HepG2 (cell line): ENCODE data around the gene NUDT7. TPM values are rescaled to one million over a fixed set of nuclear protein-coding genes. Genes with fewer than 3 reads are reported as not detected.

Experiments
- EZH2 ChIP-seq: conservative IDR thresholded peaks from 2 replicates; pipeline ENCODE4 v1.6.1; 2012; ENCODE audit warnings: mild to moderate bottlenecking, low read depth, low read length, moderate library complexity
- FOXC1 ChIP-seq: sonication (generic); formaldehyde crosslinking; IDR thresholded peaks from 2 replicates; pipeline ENCODE4 v1.8.0; 2022; ENCODE audit warnings: mild to moderate bottlenecking, missing genetic modification reagents, borderline replicate concordance
- GZF1 ChIP-seq: sonication (generic); formaldehyde crosslinking; IDR thresholded peaks from 2 replicates; pipeline ENCODE4 v1.5.1; 2020; ENCODE audit warnings: mild to moderate bottlenecking, missing genetic modification reagents
- HES4 ChIP-seq: sonication (generic); formaldehyde crosslinking; IDR thresholded peaks from 2 replicates; pipeline ENCODE4 v1.9.0; 2021; ENCODE audit warnings: mild to moderate bottlenecking, missing genetic modification reagents, borderline replicate concordance
- MTF2 ChIP-seq: sonication (generic); formaldehyde crosslinking; IDR thresholded peaks from 2 replicates; pipeline ENCODE4 v1.5.0; 2020; ENCODE audit warnings: missing genetic modification reagents, borderline replicate concordance
- SMYD3 ChIP-seq: sonication (generic); formaldehyde crosslinking; IDR thresholded peaks from 2 replicates; pipeline ENCODE4 v1.8.1; 2023; ENCODE audit warnings: mild to moderate bottlenecking, missing genetic modification reagents
- SP4 ChIP-seq: sonication (generic); formaldehyde crosslinking; IDR thresholded peaks from 2 replicates; pipeline ENCODE4 v1.8.1; 2023; ENCODE audit warnings: mild to moderate bottlenecking, missing genetic modification reagents
- TCF7 ChIP-seq: sonication (generic); IDR thresholded peaks from 2 replicates; pipeline ENCODE4 v1.6.1; 2016; ENCODE audit warnings: antibody characterized with exemption, low read depth
- TFE3 ChIP-seq: IDR thresholded peaks from 2 replicates; pipeline ENCODE4 v1.6.1; 2016
- THAP9 ChIP-seq: sonication (generic); formaldehyde crosslinking; IDR thresholded peaks from 2 replicates; pipeline ENCODE4; 2020; ENCODE audit warnings: missing genetic modification reagents, mild to moderate bottlenecking, borderline replicate concordance
- YY1 ChIP-seq: IDR thresholded peaks from 2 replicates; pipeline ENCODE4 v1.6.1; 2011; ENCODE audit warnings: low read length, low read depth, moderate library complexity, mild to moderate bottlenecking; ENCODE audit not compliant: insufficient read depth, insufficient replicate concordance
- ZNF224 ChIP-seq: sonication (generic); formaldehyde crosslinking; IDR thresholded peaks from 2 replicates; pipeline ENCODE4 v1.5.0; 2020; ENCODE audit warnings: mild to moderate bottlenecking, missing genetic modification reagents
- ZNF276 ChIP-seq: sonication (generic); formaldehyde crosslinking; IDR thresholded peaks from 2 replicates; pipeline ENCODE4 v1.4.0; 2020; ENCODE audit warnings: mild to moderate bottlenecking, low read depth, missing genetic modification reagents
- ZNF687 ChIP-seq: sonication (generic); formaldehyde crosslinking; IDR thresholded peaks from 2 replicates; pipeline ENCODE4 v1.5.1; 2020; ENCODE audit warnings: mild to moderate bottlenecking, missing genetic modification reagents, moderate library complexity
- ZNF891 ChIP-seq: sonication (generic); formaldehyde crosslinking; IDR thresholded peaks from 2 replicates; pipeline ENCODE4 v1.5.0; 2020; ENCODE audit warnings: mild to moderate bottlenecking, missing genetic modification reagents
- polyA plus RNA-seq, 8 experiments: library from polyadenylated mRNA; depleted of rRNA in 3 of 8; stranded (reverse) in 7 of 8; unstranded in 1 of 8; fragments of >200 nt; fragmentation: Illumina TruSeq in 4 of 8; extraction: Trizol in 4 of 8; gene quantifications; 2 replicates each; pipeline versions ENCODE4 v1.2.1 to v1.2.3, GENCODE V29; 2011 to 2016; ENCODE audit warnings: low read depth in 4 of 8, missing spikeins in 1 of 8, mixed read lengths in 1 of 8; ENCODE audit not compliant: insufficient read depth in 1 of 8
- total RNA-seq, 5 experiments: library from RNA; depleted of rRNA; stranded (reverse); fragments of >200 nt; fragmentation: Illumina TruSeq; extraction: Trizol; gene quantifications; 2 replicates each; pipeline ENCODE4 v1.2.3, GENCODE V29; 2016; ENCODE audit warnings: low read depth in 1 of 5
- TF ChIP-seq, protein P1 (sequence below): sonication (generic); formaldehyde crosslinking; conservative IDR thresholded peaks from 2 replicates; pipeline ENCODE4 v1.4.0; 2020; ENCODE audit warnings: missing genetic modification reagents

NUDT7 gene
- total and polyA plus RNA-seq, 2 of the 13 experiments (the other 11 are each of a cell fraction or from before 2014, with no cell fraction given), result 14.3 to 23.9 TPM

GRCh38 chr16:77788181-77789084, 66.1 kb downstream of the NUDT7 start, which contains the start of gene VAT1L (continued):
- TF ChIP-seq ZNF224 (CRISPR knock-in tag) (0 out of 2 replicates have a peak, but pooled peaks have one; percentile 37), THAP9 (CRISPR knock-in tag) (peak; percentile 25; the same call in 1 of the 2 replicates), FOXC1 (CRISPR knock-in tag) (no peak), ZNF276 (CRISPR knock-in tag) (no peak), EZH2 (peak; percentile 91), ZNF687 (CRISPR knock-in tag) (peak; percentile 18; the same call in 1 of the 2 replicates), GZF1 (CRISPR knock-in tag) (peak; percentile 100), ZNF891 (CRISPR knock-in tag) (peak; percentile 69), MTF2 (CRISPR knock-in tag) (0 out of 2 replicates have a peak, but pooled peaks have one; percentile 38), SMYD3 (no peak), TFE3 (CRISPR knock-in tag) (no peak), TCF7 (no peak), YY1 (peak; percentile 78), HES4 (CRISPR knock-in tag) (0 out of 2 replicates have a peak, but pooled peaks have one; percentile 51), SP4 (CRISPR knock-in tag) (0 out of 2 replicates have a peak, but pooled peaks have one; percentile 26)
- TF ChIP-seq, protein P1, sequence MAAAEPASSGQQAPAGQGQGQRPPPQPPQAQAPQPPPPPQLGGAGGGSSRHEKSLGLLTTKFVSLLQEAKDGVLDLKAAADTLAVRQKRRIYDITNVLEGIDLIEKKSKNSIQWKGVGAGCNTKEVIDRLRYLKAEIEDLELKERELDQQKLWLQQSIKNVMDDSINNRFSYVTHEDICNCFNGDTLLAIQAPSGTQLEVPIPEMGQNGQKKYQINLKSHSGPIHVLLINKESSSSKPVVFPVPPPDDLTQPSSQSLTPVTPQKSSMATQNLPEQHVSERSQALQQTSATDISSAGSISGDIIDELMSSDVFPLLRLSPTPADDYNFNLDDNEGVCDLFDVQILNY (CRISPR knock-in tag), result no peak
